HG02938 (cell line): ENCODE data around the gene EFCAB10.
"Not testable (repeated sequence)": the region's sequence is repeated elsewhere in the genome, so short reads cannot be mapped to it uniquely, and the experiment has no call there.

Experiments used
- ATAC-seq: cut with Tn5 transposase; IDR thresholded peaks from one replicate; pipeline ENCODE4 v1.9.1; 2021; ENCODE audit warnings: mild to moderate bottlenecking, moderate library complexity; ENCODE audit not compliant: unreplicated experiment

The EFCAB10 gene

GRCh38 chr7:105531792-105532671 is 49.3 kb downstream of the EFCAB10 start, which contains the start of gene RINT1:
Gene RINT1, plus strand, starts transcription at chr7:105532201. Its CDS starts 115 bp downstream, at chr7:105532316.
- ATAC-seq = peak; percentile 89

- no peak for ATAC-seq
Observed at GRCh38 chr7:105530546-105530945, 50.7 kb downstream of the EFCAB10 start.

- no peak for ATAC-seq
Observed at GRCh38 chr7:105530126-105530525, 51.2 kb downstream of the EFCAB10 start.

- ATAC-seq = not testable (repeated sequence)
Observed at GRCh38 chr7:105527737-105528136, 53.6 kb downstream of the EFCAB10 start.

GRCh38 chr7:105524840-105525239 is 56.5 kb downstream of the EFCAB10 start:
- ATAC-seq = no peak

GRCh38 chr7:105524423-105524822 is 56.9 kb downstream of the EFCAB10 start:
- ATAC-seq = not testable (repeated sequence)

- peak; percentile 77 for ATAC-seq
Observed at GRCh38 chr7:105521717-105522463, 59.4 kb downstream of the EFCAB10 start, which contains the start of gene PUS7. Gene PUS7, minus strand, starts transcription at chr7:105522271. Its CDS starts 13,759 bp downstream, at chr7:105508512.

- peak; percentile 39 for ATAC-seq
Observed at GRCh38 chr7:105521027-105521716, 60.1 kb downstream of the EFCAB10 start.

GRCh38 chr7:105520620-105521019 is 60.7 kb downstream of the EFCAB10 start:
- ATAC-seq = not testable (repeated sequence)

- ATAC-seq = no peak
Observed at GRCh38 chr7:105519353-105519752, 61.9 kb downstream of the EFCAB10 start.

GRCh38 chr7:105515610-105516009 is 65.7 kb downstream of the EFCAB10 start:
- ATAC-seq = not testable (repeated sequence)
